ENCODE data around the gene LACC1. TPM values are rescaled to one million over a fixed set of nuclear protein-coding genes. Genes with fewer than 3 reads are reported as not detected.

LACC1 gene
- 10 to 100 TPM in 1 of 2 donors, 1 to 10 TPM in 1; 6.7 to 10.9 TPM for total RNA-seq

GRCh38 chr13:43879755-43880181 lies at the start of gene LACC1:
TSS of gene LACC1 (plus strand) at chr13:43879904. CDS start at chr13:43880986, 1,082 bp downstream.
- intact Hi-C loops (cut with DNase I) = loop anchor here (10.0 kb wide), 1 partner anchor 1285 kb away; no protein-coding TSS in a partner anchor

GRCh38 chr13:43830497-43830881 lies 49.2 kb upstream of the LACC1 start:
- H3K36me3 ChIP-seq = no peaks in the 10 kb centered on the region
- intact Hi-C loops (cut with DNase I) = no loop called here
- no peaks in the 10 kb centered on the region for H3K9me3 ChIP-seq
- no peaks in the 10 kb centered on the region for H3K4me1 ChIP-seq
- H3K9ac ChIP-seq (ENCODE audit: low read depth in 2 of 2, low read length in 2 of 2) = no peak overlapping the region
- no peak overlapping the region for H3K27ac ChIP-seq
- no peak overlapping the region for H3K4me3 ChIP-seq
- DNase-seq = no peak
- no peaks in the 10 kb centered on the region for H3K27me3 ChIP-seq
- TF ChIP-seq CTCF (IDR thresholded peaks at IDR 0.05) = no peak

More at GRCh38 chr13:43879755-43880181, at the start of gene LACC1:
- Histone ChIP-seq H3K27me3 (no peaks in the 10 kb centered on the region), H3K9ac (ENCODE audit: low read depth in 2 of 2, low read length in 2 of 2) (peak within 1 kb of the TSS; percentile 81 to 87), H3K9me3 (no peaks in the 10 kb centered on the region), H3K4me1 (no peaks in the 10 kb centered on the region), H3K27ac (peak within 1 kb of the TSS; percentile 93), H3K4me3 (peak within 1 kb of the TSS; percentile 64), H3K36me3 (no peaks in the 10 kb centered on the region)
- TF ChIP-seq CTCF (IDR thresholded peaks at IDR 0.05) = no peak
- DNase-seq = no peak

GRCh38 chr13:43831088-43831487 lies 48.6 kb upstream of the LACC1 start:
- H3K27me3 ChIP-seq = no peaks in the 10 kb centered on the region
- TF ChIP-seq CTCF (IDR thresholded peaks at IDR 0.05) = no peak
- DNase-seq = no peak
- no peak overlapping the region for H3K9ac ChIP-seq (ENCODE audit: low read depth in 2 of 2, low read length in 2 of 2)
- H3K4me3 ChIP-seq = no peak overlapping the region
- no peaks in the 10 kb centered on the region for H3K9me3 ChIP-seq
- intact Hi-C loops (cut with DNase I) = no loop called here
- H3K4me1 ChIP-seq = no peaks in the 10 kb centered on the region
- H3K27ac ChIP-seq = no peak overlapping the region
- no peaks in the 10 kb centered on the region for H3K36me3 ChIP-seq

GRCh38 chr13:43835701-43836100 lies 44.0 kb upstream of the LACC1 start:
- Histone ChIP-seq H3K9ac (ENCODE audit: low read depth in 2 of 2, low read length in 2 of 2) (no peak overlapping the region), H3K4me3 (no peak overlapping the region), H3K4me1 (no peaks in the 10 kb centered on the region), H3K9me3 (no peaks in the 10 kb centered on the region), H3K36me3 (no peaks in the 10 kb centered on the region), H3K27ac (no peak overlapping the region), H3K27me3 (no peaks in the 10 kb centered on the region)
- DNase-seq = no peak
- intact Hi-C loops (cut with DNase I) = no loop called here
- no peak for TF ChIP-seq CTCF (IDR thresholded peaks at IDR 0.05)

GRCh38 chr13:43838909-43839308 lies 40.8 kb upstream of the LACC1 start:
- no peak for TF ChIP-seq CTCF (IDR thresholded peaks at IDR 0.05)
- intact Hi-C loops (cut with DNase I) = no loop called here
- H3K27me3 ChIP-seq = no peaks in the 10 kb centered on the region

More at GRCh38 chr13:43838909-43839308, 40.8 kb upstream of the LACC1 start:
- DNase-seq = no peak
- Histone ChIP-seq H3K4me3 (no peak overlapping the region), H3K9me3 (no peaks in the 10 kb centered on the region), H3K27ac (no peak overlapping the region), H3K36me3 (no peaks in the 10 kb centered on the region), H3K4me1 (no peaks in the 10 kb centered on the region), H3K9ac (ENCODE audit: low read depth in 2 of 2, low read length in 2 of 2) (no peak overlapping the region)
